HCT116 (cell line): Measurements from ENCODE around the gene CHAF1A.

Experiments
- ATF3 ChIP-seq: IDR thresholded peaks from 2 replicates; pipeline ENCODE4 v1.6.1; 2012
- CEBPB ChIP-seq: IDR thresholded peaks from 2 replicates; pipeline ENCODE4 v1.6.1; 2012; ENCODE audit warnings: low read depth
- CTCF ChIP-seq, 3 experiments: fragments of 200-600 bp in 1 of 3; sonication (generic) in 1 of 3; IDR thresholded peaks in 2 of 3; conservative IDR thresholded peaks in 1 of 3; 2 replicates each; pipeline ENCODE4 v1.5.1; 2012 to 2017; ENCODE audit warnings: low read depth in 2 of 3, low read length in 2 of 3, antibody characterized with exemption in 1 of 3, borderline replicate concordance in 1 of 3, control low read depth in 1 of 3, mild to moderate bottlenecking in 1 of 3, mixed read lengths in 1 of 3, mixed run types in 1 of 3, moderate library complexity in 1 of 3; ENCODE audit not compliant: insufficient read depth in 1 of 3
- EZH2 ChIP-seq: fragments of 200-600 bp; sonication (generic); IDR thresholded peaks from 2 replicates; pipeline ENCODE4 v1.6.1; 2017; ENCODE audit warnings: antibody characterized with exemption, mixed run types
- EZH2phosphoT487 ChIP-seq: fragments of 200-600 bp; IDR thresholded peaks from 2 replicates; pipeline ENCODE4 v1.6.1; 2018; ENCODE audit warnings: antibody characterized with exemption, borderline replicate concordance
- JUND ChIP-seq: IDR thresholded peaks from 2 replicates; pipeline ENCODE4 v1.6.1; 2012
- POLR2A ChIP-seq: IDR thresholded peaks from 2 replicates; pipeline ENCODE4 v1.7.0; 2011; ENCODE audit warnings: borderline replicate concordance; ENCODE audit not compliant: insufficient read depth, insufficient read length; ENCODE audit errors: extremely low read depth
- POLR2AphosphoS5 ChIP-seq: IDR thresholded peaks from 2 replicates; pipeline ENCODE4 v1.6.1; 2011; ENCODE audit warnings: mild to moderate bottlenecking, low read depth, low read length, moderate library complexity
- REST ChIP-seq: IDR thresholded peaks from 2 replicates; pipeline ENCODE4 v1.6.1; 2012; ENCODE audit warnings: low read depth
- SIN3A ChIP-seq: IDR thresholded peaks from 2 replicates; pipeline ENCODE4 v1.6.1; 2012; ENCODE audit warnings: low read depth
- SRF ChIP-seq: IDR thresholded peaks from 2 replicates; pipeline ENCODE4 v1.6.1; 2012; ENCODE audit warnings: low read depth
- YY1 ChIP-seq: IDR thresholded peaks from 2 replicates; pipeline ENCODE4 v1.6.1; 2011; ENCODE audit warnings: low read length, low read depth, moderate library complexity, mild to moderate bottlenecking; ENCODE audit not compliant: insufficient replicate concordance; ENCODE audit errors: extremely low read depth

- no peak for TF ChIP-seq CTCF (IDR thresholded peaks at IDR 0.05 in 2 of 3, conservative IDR thresholded peaks at IDR 0.05 in 1 of 3; ENCODE audit: borderline replicate concordance in 1 of 3, insufficient read depth in 1 of 3, low read depth in 2 of 3, low read length in 2 of 3)
- TF ChIP-seq POLR2A, result no peak
- TF ChIP-seq SIN3A, result no peak
- TF ChIP-seq EZH2, result no peak
- no peak for TF ChIP-seq JUND
- no peak for TF ChIP-seq POLR2AphosphoS5
- no peak for TF ChIP-seq CEBPB
- TF ChIP-seq YY1, result no peak
- no peak for TF ChIP-seq ATF3
- TF ChIP-seq REST, result no peak
- no peak for TF ChIP-seq EZH2phosphoT487
- TF ChIP-seq SRF, result no peak
These were observed 11.1 kb upstream of the CHAF1A start for GRCh38 chr19:4391306-4391693.
